Tibial nerve (tissue), 4 donors: Measurements from ENCODE around the gene PRM1. TPM values are rescaled to one million over a fixed set of nuclear protein-coding genes. Genes with fewer than 3 reads are reported as not detected.
"Not testable (repeated sequence)": the region's sequence is repeated elsewhere in the genome, so short reads cannot be mapped to it uniquely, and the experiment has no call there.

Experiments
- DNase-seq, 2 donors: peaks; one replicate each; pipeline ENCODE4 v3.0.0-alpha.2; 2019; ENCODE audit warnings: low spot score in 2 of 2
- H3K27ac ChIP-seq, 4 donors: fragments of 200-600 bp; sonication (generic) in 3 of 4; one replicate each; pipeline ENCODE4 v1.5.1; 2017 to 2019; ENCODE audit warnings: mild to moderate bottlenecking in 1 of 4
- H3K27me3 ChIP-seq, 2 donors: fragments of 200-600 bp; sonication (generic) in 1 of 2; one replicate each; pipeline versions ENCODE4 v1.5.1 to v1.6.0; 2017 to 2019
- H3K36me3 ChIP-seq, 3 donors: fragments of 200-600 bp; sonication (generic); one replicate each; pipeline ENCODE4 v1.5.1; 2018 to 2019
- H3K4me1 ChIP-seq, 4 donors: fragments of 200-600 bp; sonication (generic) in 3 of 4; one replicate each; pipeline ENCODE4 v1.5.1; 2017 to 2019
- H3K4me3 ChIP-seq, 4 donors: fragments of 200-600 bp; sonication (generic) in 3 of 4; one replicate each; pipeline ENCODE4 v1.5.1; 2017 to 2019; ENCODE audit warnings: mild to moderate bottlenecking in 1 of 4, moderate library complexity in 1 of 4
- H3K9me3 ChIP-seq, 4 donors: fragments of 200-600 bp; sonication (generic) in 3 of 4; one replicate each; pipeline ENCODE4 v1.5.1; 2017 to 2019
- EP300 ChIP-seq, 2 donors: sonication (generic); formaldehyde crosslinking; IDR thresholded peaks; one replicate each; pipeline ENCODE4 v1.6.1; 2017; ENCODE audit warnings: antibody characterized with exemption in 2 of 2, mild to moderate bottlenecking in 1 of 2
- POLR2A ChIP-seq, 2 donors: fragments of 450-650 bp; IDR thresholded peaks; one replicate each; pipeline ENCODE4 v1.6.1; 2017; ENCODE audit warnings: antibody characterized with exemption in 2 of 2, mild to moderate bottlenecking in 2 of 2, moderate library complexity in 2 of 2
- WGBS, 2 donors: methylation state at CpG; one replicate each; pipeline ENCODE4 v1.1.5; 2018; 5-methylcytosine and 5-hydroxymethylcytosine counted together
- total RNA-seq, 4 donors: library from RNA; depleted of rRNA; stranded (reverse); fragments of >200 nt; gene quantifications; one replicate each; pipeline ENCODE4 v1.1.0, GENCODE V29; 2016
- TF ChIP-seq, protein P1 (sequence below), 5 experiments: fragments of 200-600 bp in 3 of 5; fragments of 450-650 bp in 2 of 5; sonication (generic) in 3 of 5; IDR thresholded peaks; one replicate each; pipeline ENCODE4 v1.5.1; 2016 to 2019; ENCODE audit warnings: antibody characterized with exemption in 5 of 5, mild to moderate bottlenecking in 3 of 5, moderate library complexity in 2 of 5

PRM1 gene
- total RNA-seq, 4 donors from 2014 or later: not detected

- TF ChIP-seq POLR2A (IDR thresholded peaks at IDR 0.05): no peak
- TF ChIP-seq, protein P1, sequence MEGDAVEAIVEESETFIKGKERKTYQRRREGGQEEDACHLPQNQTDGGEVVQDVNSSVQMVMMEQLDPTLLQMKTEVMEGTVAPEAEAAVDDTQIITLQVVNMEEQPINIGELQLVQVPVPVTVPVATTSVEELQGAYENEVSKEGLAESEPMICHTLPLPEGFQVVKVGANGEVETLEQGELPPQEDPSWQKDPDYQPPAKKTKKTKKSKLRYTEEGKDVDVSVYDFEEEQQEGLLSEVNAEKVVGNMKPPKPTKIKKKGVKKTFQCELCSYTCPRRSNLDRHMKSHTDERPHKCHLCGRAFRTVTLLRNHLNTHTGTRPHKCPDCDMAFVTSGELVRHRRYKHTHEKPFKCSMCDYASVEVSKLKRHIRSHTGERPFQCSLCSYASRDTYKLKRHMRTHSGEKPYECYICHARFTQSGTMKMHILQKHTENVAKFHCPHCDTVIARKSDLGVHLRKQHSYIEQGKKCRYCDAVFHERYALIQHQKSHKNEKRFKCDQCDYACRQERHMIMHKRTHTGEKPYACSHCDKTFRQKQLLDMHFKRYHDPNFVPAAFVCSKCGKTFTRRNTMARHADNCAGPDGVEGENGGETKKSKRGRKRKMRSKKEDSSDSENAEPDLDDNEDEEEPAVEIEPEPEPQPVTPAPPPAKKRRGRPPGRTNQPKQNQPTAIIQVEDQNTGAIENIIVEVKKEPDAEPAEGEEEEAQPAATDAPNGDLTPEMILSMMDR (IDR thresholded peaks at IDR 0.05): no peak
- TF ChIP-seq EP300 (IDR thresholded peaks at IDR 0.05): no peak
- 85 to 92% methylated on average over 5 to 6 of the region's 6 CpGs for WGBS, 2 donors
- Histone ChIP-seq H3K4me3 (no peak overlapping the region), H3K27me3 (no peaks in the 10 kb centered on the region), H3K27ac (no peak overlapping the region), H3K36me3 (no peaks in the 10 kb centered on the region), H3K9me3 (no peaks in the 10 kb centered on the region), H3K4me1 (peaks cover 0 to 14% (median 13%) of the 10 kb centered on the region in 4 donors)
- no peak for DNase-seq
These were observed 18.9 kb upstream of the PRM1 start for GRCh38 chr16:11299865-11300559.

DNA sequence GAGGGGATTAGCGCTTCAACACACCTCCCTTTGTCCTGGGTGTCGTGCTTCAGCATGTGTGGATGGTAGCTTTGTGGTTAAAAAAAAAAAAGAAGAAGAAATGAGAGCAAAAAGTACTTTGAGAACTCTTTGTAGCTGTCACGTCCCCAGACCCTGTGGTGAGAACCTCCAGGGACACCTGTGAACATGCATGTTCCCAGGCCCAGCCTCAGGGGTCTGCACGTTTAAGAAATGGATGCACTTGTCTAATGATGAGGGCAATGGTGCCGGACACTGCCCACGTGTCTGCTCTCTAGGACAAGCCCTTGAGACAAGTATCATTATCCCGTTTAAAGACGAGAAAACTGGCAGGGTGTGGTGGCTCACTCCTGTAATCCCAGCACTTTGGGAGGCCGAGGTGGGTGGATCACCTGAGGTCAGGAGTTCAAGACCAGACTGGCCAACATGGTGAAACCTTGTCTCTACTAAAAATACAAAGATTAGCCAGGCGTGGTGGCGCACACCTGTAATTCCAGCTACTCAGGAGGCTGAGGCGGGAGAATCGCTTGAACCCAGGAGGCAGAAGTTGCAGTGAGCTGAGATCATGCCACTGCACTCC is 17.9 kb upstream of the PRM1 start:
- H3K9me3 ChIP-seq, H3K36me3 ChIP-seq, DNase-seq, H3K27me3 ChIP-seq, H3K27ac ChIP-seq, H3K4me3 ChIP-seq: not testable (repeated sequence)
- WGBS, 2 donors: 84 to 86% methylated on average over 13 of the region's 13 CpGs
- H3K4me1 ChIP-seq: peaks cover 0 to 14% (median 13%) of the 10 kb centered on the region in 4 donors

DNA sequence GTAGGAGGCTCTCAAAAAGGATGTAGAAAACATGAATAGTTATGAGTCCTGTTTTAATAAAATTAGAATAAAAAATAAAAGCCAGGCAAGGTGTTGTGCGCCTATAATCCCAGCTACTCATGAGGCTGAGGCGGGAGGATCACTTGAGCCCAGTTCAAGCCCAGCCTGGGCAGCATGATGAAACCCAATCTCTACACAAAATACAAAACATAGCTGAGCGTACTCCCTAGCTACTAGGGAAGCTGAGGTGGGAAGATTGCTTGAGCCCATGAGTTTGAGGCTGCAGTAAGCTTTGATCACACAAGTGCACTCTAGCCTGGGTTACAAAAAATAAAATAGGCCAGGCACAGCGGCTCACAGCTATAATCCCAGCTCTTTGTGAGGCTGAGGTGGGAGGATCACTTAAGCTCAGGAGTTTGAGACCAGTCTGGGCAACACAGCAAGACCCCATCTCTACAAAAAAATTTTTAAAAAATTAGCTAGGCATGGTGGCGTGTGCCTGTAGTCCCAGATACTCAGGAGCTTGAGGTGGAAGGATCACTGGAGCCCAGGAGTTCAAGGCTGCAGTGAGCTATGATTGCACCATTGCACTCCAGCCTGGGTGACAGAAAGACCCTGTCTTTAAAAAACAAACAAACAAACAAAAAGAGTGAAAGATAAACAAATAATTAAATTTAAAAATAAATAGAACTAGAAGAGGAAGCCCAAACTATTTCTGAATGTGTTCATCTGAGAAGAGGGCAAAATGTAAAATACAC is 17.2 kb upstream of the PRM1 start:
- WGBS, 2 donors: 83 to 95% methylated on average over 5 of the region's 5 CpGs
- TF ChIP-seq POLR2A (IDR thresholded peaks at IDR 0.05): no peak
- TF ChIP-seq, protein P1 (IDR thresholded peaks at IDR 0.05): no peak
- no peak for TF ChIP-seq EP300 (IDR thresholded peaks at IDR 0.05)
- Histone ChIP-seq H3K9me3 (no peaks in the 10 kb centered on the region), H3K27ac (peak overlapping the region in 2 of 4 donors; percentile 6 to 64), H3K4me1 (peaks cover 0 to 14% (median 12%) of the 10 kb centered on the region in 4 donors), H3K27me3 (no peaks in the 10 kb centered on the region), H3K36me3 (no peaks in the 10 kb centered on the region), H3K4me3 (no peak overlapping the region)
- no peak for DNase-seq

DNA sequence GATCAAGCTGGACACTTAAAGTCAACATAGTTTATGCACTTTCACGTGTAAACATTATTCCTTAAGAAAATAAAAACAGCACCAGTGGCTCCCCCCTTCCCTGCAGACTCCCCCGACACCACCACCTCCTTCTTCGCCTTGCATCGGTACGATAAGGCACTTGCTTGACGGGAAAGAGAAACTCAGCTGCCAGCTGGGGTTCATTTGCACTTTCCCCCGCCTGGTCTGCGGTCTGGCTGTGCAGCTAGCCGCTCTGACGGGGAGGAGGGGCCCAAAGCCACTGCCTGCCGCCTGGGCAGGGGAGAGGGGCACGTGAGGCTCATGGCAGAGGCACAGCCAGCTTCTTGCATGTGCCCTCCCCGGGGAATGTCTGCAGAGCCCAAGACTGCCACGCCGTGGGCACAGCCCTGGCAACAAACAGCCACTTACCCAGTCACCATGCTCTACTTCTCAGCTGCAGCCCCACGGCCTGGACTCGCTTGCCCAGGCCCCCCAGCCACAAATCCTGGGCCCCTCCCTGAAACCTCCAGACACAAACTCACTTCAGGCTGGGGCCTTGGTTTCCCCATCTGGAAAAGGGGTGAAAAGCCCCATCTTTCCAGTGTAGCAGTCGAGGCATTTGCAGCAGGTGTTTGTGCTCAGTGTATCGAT is 16.5 kb upstream of the PRM1 start:
- H3K36me3 ChIP-seq: no peaks in the 10 kb centered on the region
- no peaks in the 10 kb centered on the region for H3K9me3 ChIP-seq
- peaks cover 0 to 14% (median 12%) of the 10 kb centered on the region in 4 donors for H3K4me1 ChIP-seq
- TF ChIP-seq, protein P1 (IDR thresholded peaks at IDR 0.05): peak in 2 of 5 experiments; percentile 14 to 42
- TF ChIP-seq POLR2A (IDR thresholded peaks at IDR 0.05): no peak
- peak in 1 of 2 donors; percentile 68 for TF ChIP-seq EP300 (IDR thresholded peaks at IDR 0.05)
- H3K4me3 ChIP-seq: peak overlapping the region in 2 of 4 donors; percentile 9 to 31
- H3K27me3 ChIP-seq: no peaks in the 10 kb centered on the region
- peak; percentile 16 to 27 for DNase-seq
- peak overlapping the region in 2 of 4 donors; percentile 5 to 64 for H3K27ac ChIP-seq
- 16 to 17% methylated on average over 16 to 18 of the region's 19 CpGs for WGBS, 2 donors

- Histone ChIP-seq H3K4me3 (peak overlapping the region in 2 of 4 donors; percentile 9 to 31), H3K9me3 (no peaks in the 10 kb centered on the region), H3K27ac (peak overlapping the region in 2 of 4 donors; percentile 5 to 64), H3K4me1 (peaks cover 0 to 14% (median 12%) of the 10 kb centered on the region in 4 donors), H3K27me3 (no peaks in the 10 kb centered on the region), H3K36me3 (no peaks in the 10 kb centered on the region)
- TF ChIP-seq, protein P1 (IDR thresholded peaks at IDR 0.05): no peak
- TF ChIP-seq POLR2A (IDR thresholded peaks at IDR 0.05): no peak
- no peak for TF ChIP-seq EP300 (IDR thresholded peaks at IDR 0.05)
- DNase-seq: no peak
- 60 to 70% methylated on average over 9 to 10 of the region's 10 CpGs for WGBS, 2 donors
These were observed 15.8 kb upstream of the PRM1 start for GRCh38 chr16:11296706-11297491.
